GM18867 (cell line): ENCODE results near the gene KHDC1.
"Not testable (repeated sequence)": the region's sequence is repeated elsewhere in the genome, so short reads cannot be mapped to it uniquely, and the experiment has no call there.

Experiments
- ATAC-seq: cut with Tn5 transposase; IDR thresholded peaks from one replicate; pipeline ENCODE4 v1.9.1; 2021; ENCODE audit warnings: mild to moderate bottlenecking, moderate library complexity; ENCODE audit not compliant: unreplicated experiment

KHDC1 gene

GRCh38 chr6:73252703-73253102 is 10.3 kb downstream of the KHDC1 start:
- ATAC-seq, result no peak

- ATAC-seq, result no peak
These were observed 13.0 kb downstream of the KHDC1 start for GRCh38 chr6:73250016-73250415.

GRCh38 chr6:73248192-73248903 is 14.6 kb downstream of the KHDC1 start:
- no peak for ATAC-seq

GRCh38 chr6:73242001-73242400 is 21.0 kb downstream of the KHDC1 start:
- no peak for ATAC-seq

GRCh38 chr6:73240730-73241129 is 22.3 kb downstream of the KHDC1 start:
- no peak for ATAC-seq

GRCh38 chr6:73236144-73236750 is 26.7 kb downstream of the KHDC1 start:
- ATAC-seq, result no peak

GRCh38 chr6:73234733-73235132 is 28.3 kb downstream of the KHDC1 start:
- ATAC-seq, result no peak

GRCh38 chr6:73233971-73234370 is 29.0 kb downstream of the KHDC1 start:
- ATAC-seq, result not testable (repeated sequence)

- no peak for ATAC-seq
These were observed 29.9 kb downstream of the KHDC1 start for GRCh38 chr6:73233048-73233447.

GRCh38 chr6:73231986-73232391 is 31.0 kb downstream of the KHDC1 start:
- peak; percentile 81 for ATAC-seq

GRCh38 chr6:73227606-73228255 is 35.3 kb downstream of the KHDC1 start:
- no peak for ATAC-seq

GRCh38 chr6:73225396-73225795 is 37.6 kb downstream of the KHDC1 start, which contains the start of gene KHDC1L:
KHDC1L (minus strand) TSS chr6:73225496; CDS start chr6:73225408, 88 bp downstream.
- ATAC-seq, result no peak

- ATAC-seq, result no peak
These were observed 46.1 kb downstream of the KHDC1 start for GRCh38 chr6:73216859-73217258.

- no peak for ATAC-seq
These were observed 53.9 kb downstream of the KHDC1 start for GRCh38 chr6:73209117-73209516.

- ATAC-seq, result no peak
These were observed 55.7 kb downstream of the KHDC1 start for GRCh38 chr6:73207221-73207837.

GRCh38 chr6:73204252-73204651 is 58.7 kb downstream of the KHDC1 start:
- no peak for ATAC-seq

GRCh38 chr6:73203098-73203497 is 59.9 kb downstream of the KHDC1 start:
- no peak for ATAC-seq

GRCh38 chr6:73200735-73201134 is 62.3 kb downstream of the KHDC1 start:
- ATAC-seq, result no peak

- ATAC-seq, result no peak
These were observed 62.7 kb downstream of the KHDC1 start for GRCh38 chr6:73200247-73200646.

GRCh38 chr6:73194744-73195143 is 68.3 kb downstream of the KHDC1 start:
- no peak for ATAC-seq

GRCh38 chr6:73193302-73193701 is 69.7 kb downstream of the KHDC1 start:
- not testable (repeated sequence) for ATAC-seq
